ENCODE measurements around the gene RAC2. TPM values are rescaled to one million over a fixed set of nuclear protein-coding genes. Genes with fewer than 3 reads are reported as not detected.
A peak's percentile ranks its signal among the peaks of the same experiment; 100 is the strongest.

RAC2 gene
- total and polyA plus RNA-seq, 12 donors: 2.8 to 17.9 (median 10.6) TPM

GRCh38 chr22:37187891-37188761 is 55.9 kb downstream of the RAC2 start, which contains the start of gene C1QTNF6:
Gene C1QTNF6 (minus strand): TSS chr22:37188247. CDS start chr22:37188213, 34 bp downstream.
- peak in 4 of 7 donors; percentile 33 to 67 (median 59) for DNase-seq
- no peaks in the 10 kb centered on the region for H3K36me3 ChIP-seq (replicated peaks in 1 of 2)
- peak within 1 kb of the TSS; percentile 62 to 92 (median 67) for H3K27ac ChIP-seq
- no peak for TF ChIP-seq POLR2A (IDR thresholded peaks at IDR 0.05)
- no peak for TF ChIP-seq CTCF (IDR thresholded peaks at IDR 0.05)
- peaks cover 24 to 54% of the 10 kb centered on the region in 2 donors for H3K4me1 ChIP-seq (replicated peaks in 1 of 2)
- 25 to 44% (median 30%) methylated on average over 7 to 17 of the region's 17 CpGs for WGBS, 4 donors
- H3K9me3 ChIP-seq (replicated peaks in 1 of 3): no peaks in the 10 kb centered on the region
- peak within 1 kb of the TSS in 1 of 4 donors; percentile 45 for H3K4me3 ChIP-seq
- intact Hi-C loops (cut with DNase I): no loop called here
- H3K27me3 ChIP-seq: no peaks in the 10 kb centered on the region

- Histone ChIP-seq H3K36me3 (replicated peaks in 1 of 2) (no peaks in the 10 kb centered on the region), H3K4me3 (peak overlapping the region in 1 of 4 donors; percentile 45), H3K4me1 (replicated peaks in 1 of 2) (peaks cover 24 to 54% of the 10 kb centered on the region in 2 donors), H3K27me3 (no peaks in the 10 kb centered on the region), H3K9me3 (replicated peaks in 1 of 3) (no peaks in the 10 kb centered on the region), H3K27ac (peak overlapping the region; percentile 62 to 92 (median 67))
- 7 to 39% (median 27%) methylated on average over 4 to 5 of the region's 5 CpGs for WGBS, 4 donors
- no peak for TF ChIP-seq CTCF (IDR thresholded peaks at IDR 0.05)
- TF ChIP-seq POLR2A (IDR thresholded peaks at IDR 0.05): no peak
- peak in 2 of 7 donors; percentile 40 to 55 for DNase-seq
- intact Hi-C loops (cut with DNase I): no loop called here
Measured at GRCh38 chr22:37187552-37187890, 56.5 kb downstream of the RAC2 start.

GRCh38 chr22:37186997-37187522 is 57.0 kb downstream of the RAC2 start:
- TF ChIP-seq CTCF (IDR thresholded peaks at IDR 0.05): no peak
- no peak for TF ChIP-seq POLR2A (IDR thresholded peaks at IDR 0.05)
- DNase-seq: no peak
- H3K9me3 ChIP-seq (replicated peaks in 1 of 3): no peaks in the 10 kb centered on the region
- peaks cover 24 to 54% of the 10 kb centered on the region in 2 donors for H3K4me1 ChIP-seq (replicated peaks in 1 of 2)
- H3K27me3 ChIP-seq: no peaks in the 10 kb centered on the region
- no peaks in the 10 kb centered on the region for H3K36me3 ChIP-seq (replicated peaks in 1 of 2)
- peak overlapping the region in 1 of 4 donors; percentile 45 for H3K4me3 ChIP-seq
- intact Hi-C loops (cut with DNase I): no loop called here
- peak overlapping the region; percentile 62 to 92 (median 67) for H3K27ac ChIP-seq
- WGBS, 4 donors: 65 to 69% (median 67%) methylated on average over 4 of the region's 4 CpGs

GRCh38 chr22:37186228-37186996 is 57.7 kb downstream of the RAC2 start:
- intact Hi-C loops (cut with DNase I): no loop called here
- DNase-seq: peak in 1 of 7 donors; percentile 68
- TF ChIP-seq POLR2A (IDR thresholded peaks at IDR 0.05) (no peak), CTCF (IDR thresholded peaks at IDR 0.05) (no peak)
- H3K9me3 ChIP-seq (replicated peaks in 1 of 3): no peaks in the 10 kb centered on the region
- no peaks in the 10 kb centered on the region for H3K36me3 ChIP-seq (replicated peaks in 1 of 2)
- peak overlapping the region in 3 of 5 donors; percentile 64 to 92 (median 88) for H3K27ac ChIP-seq
- H3K4me3 ChIP-seq: peak overlapping the region in 1 of 4 donors; percentile 45
- peaks cover 24 to 54% of the 10 kb centered on the region in 2 donors for H3K4me1 ChIP-seq (replicated peaks in 1 of 2)
- WGBS, 4 donors: 66 to 75% (median 70%) methylated on average over 9 of the region's 9 CpGs
- no peaks in the 10 kb centered on the region for H3K27me3 ChIP-seq

Measured in adrenal gland (tissue), 12 donors.